HG03108 (cell line): ENCODE measurements around the gene GRIA3.
"Not testable (repeated sequence)": the region's sequence is repeated elsewhere in the genome, so short reads cannot be mapped to it uniquely, and the experiment has no call there.

Source experiments
- ATAC-seq: cut with Tn5 transposase; IDR thresholded peaks from one replicate; pipeline ENCODE4 v1.9.1; 2021; ENCODE audit warnings: moderate library complexity; ENCODE audit not compliant: unreplicated experiment

Gene GRIA3

GRCh38 chrX:123449335-123449734, 265.3 kb downstream of the GRIA3 start:
- ATAC-seq = no peak

- no peak for ATAC-seq
Observed at GRCh38 chrX:123450222-123450621, 266.1 kb downstream of the GRIA3 start.

GRCh38 chrX:123454712-123455431, 270.8 kb downstream of the GRIA3 start:
- peak; percentile 69 for ATAC-seq

DNA sequence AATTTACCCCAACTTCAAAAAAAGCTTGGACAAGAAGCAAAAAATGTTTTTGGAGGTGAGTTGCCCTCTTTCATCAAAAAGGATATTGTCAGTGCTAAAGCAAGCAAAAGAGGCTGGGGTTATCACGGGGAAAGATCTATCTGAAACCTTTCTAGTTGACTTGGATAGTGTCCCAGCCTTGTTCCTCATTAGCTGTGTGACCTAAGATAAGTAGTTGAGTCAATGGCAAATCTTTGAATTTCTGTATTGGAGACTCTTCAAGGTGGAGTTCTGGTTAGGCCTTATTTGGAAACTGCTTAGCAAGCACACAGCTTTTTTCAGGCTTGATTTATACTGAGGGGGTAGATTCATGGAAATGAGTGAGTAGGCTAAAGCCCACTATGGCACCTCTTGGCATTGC, 271.6 kb downstream of the GRIA3 start:
- ATAC-seq = no peak

DNA sequence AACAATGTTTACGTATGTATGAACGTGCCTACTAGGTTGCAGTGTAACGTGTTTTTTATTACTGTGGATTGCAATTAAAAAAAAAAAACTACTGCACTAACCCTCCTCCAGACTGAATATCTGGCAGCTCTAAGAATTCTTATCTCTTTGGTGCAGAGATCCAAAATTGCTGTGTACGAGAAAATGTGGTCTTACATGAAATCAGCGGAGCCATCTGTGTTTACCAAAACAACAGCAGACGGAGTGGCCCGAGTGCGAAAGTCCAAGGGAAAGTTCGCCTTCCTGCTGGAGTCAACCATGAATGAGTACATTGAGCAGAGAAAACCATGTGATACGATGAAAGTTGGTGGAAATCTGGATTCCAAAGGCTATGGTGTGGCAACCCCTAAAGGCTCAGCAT, 280.6 kb downstream of the GRIA3 start:
- no peak for ATAC-seq

- ATAC-seq = no peak
Observed at GRCh38 chrX:123468481-123468880, 284.4 kb downstream of the GRIA3 start.

- no peak for ATAC-seq
Observed at GRCh38 chrX:123475068-123475724, 291.1 kb downstream of the GRIA3 start.

- ATAC-seq = no peak
Observed at GRCh38 chrX:123476611-123477219, 292.6 kb downstream of the GRIA3 start.

DNA sequence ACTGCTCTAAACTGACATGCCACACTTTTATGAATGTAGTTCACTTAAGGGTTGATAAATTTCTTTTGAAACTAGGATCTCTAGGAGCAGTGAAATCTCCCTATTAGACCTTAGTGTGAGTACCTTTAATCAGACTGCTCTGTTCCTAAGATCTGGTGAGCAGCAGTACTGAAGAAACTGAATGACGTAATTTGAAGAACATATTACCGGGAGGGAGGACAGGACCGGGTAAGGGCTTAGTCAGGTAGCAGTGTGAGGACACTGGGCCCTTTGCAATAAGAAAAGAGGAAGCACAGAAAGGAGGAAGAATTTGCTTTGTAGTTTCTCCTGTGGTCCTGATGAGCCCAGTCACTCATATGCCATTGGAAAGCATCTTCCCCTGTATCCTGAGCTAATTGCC, 293.6 kb downstream of the GRIA3 start:
- no peak for ATAC-seq

DNA sequence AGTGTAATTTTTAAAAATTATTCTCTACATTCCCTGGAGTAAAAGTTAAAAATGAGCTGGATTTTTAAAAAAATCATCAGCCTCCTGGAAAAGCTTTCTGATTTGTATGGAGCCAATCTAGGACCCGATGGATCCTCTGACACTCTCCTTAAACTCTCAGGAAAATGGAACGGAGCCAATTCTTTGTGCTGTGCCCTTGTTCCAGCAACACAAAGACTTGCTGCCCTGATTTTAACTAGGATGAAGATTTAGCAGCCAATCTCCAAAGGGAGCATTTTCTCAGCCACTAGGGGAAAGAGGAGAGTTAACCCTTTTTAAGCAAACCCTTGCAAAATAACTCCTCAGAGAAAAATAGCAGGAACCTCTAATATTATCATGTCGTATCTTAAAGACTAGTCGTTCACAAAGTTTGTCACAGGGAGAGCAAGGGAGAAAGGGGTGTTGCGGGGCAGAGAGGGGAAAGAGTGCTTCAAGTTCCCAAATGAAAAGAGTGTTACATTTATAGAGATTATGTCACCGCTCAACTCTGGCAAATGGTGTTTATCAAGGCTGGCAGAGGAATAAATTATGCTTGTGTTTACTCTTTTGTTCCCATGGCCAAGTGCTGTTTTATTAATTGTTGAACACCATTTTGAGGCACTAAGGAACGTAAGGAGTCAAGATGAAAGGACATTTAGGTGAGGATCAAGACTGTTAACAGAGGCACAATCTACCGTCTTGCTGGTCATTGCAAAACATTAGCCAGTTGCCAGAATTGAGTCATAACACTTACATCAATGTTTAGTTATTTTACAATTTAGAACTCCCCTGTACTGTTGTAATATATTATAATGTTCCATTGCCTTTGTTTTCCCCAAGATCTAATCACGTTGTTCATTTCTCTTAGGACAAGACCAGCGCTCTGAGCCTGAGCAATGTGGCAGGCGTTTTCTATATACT, 298.1 kb downstream of the GRIA3 start:
- ATAC-seq = no peak

DNA sequence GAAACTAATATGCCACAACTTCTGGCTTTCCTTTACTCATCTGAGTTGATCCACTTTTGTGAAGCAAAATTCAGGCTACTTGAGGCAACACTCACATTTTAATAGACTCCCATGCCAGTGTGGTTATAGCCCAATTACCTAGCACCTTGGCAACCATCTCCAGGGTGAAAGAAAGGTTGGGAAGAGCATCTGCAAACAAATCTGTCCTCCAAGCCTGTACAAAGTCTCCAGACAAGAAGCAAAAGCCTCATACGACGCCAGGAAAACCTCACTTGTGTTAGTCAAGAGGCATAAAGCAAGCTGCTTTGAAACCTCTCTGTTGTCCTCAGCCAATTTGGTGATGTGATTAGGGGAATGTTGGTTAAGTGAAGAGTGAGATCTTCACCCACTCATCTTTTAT, 302.2 kb downstream of the GRIA3 start:
- no peak for ATAC-seq

- no peak for ATAC-seq
Observed at GRCh38 chrX:123487236-123487635, 303.2 kb downstream of the GRIA3 start.

- ATAC-seq = no peak
Observed at GRCh38 chrX:123487669-123488068, 303.6 kb downstream of the GRIA3 start.

- ATAC-seq = no peak
Observed at GRCh38 chrX:123489011-123489410, 304.9 kb downstream of the GRIA3 start.

DNA sequence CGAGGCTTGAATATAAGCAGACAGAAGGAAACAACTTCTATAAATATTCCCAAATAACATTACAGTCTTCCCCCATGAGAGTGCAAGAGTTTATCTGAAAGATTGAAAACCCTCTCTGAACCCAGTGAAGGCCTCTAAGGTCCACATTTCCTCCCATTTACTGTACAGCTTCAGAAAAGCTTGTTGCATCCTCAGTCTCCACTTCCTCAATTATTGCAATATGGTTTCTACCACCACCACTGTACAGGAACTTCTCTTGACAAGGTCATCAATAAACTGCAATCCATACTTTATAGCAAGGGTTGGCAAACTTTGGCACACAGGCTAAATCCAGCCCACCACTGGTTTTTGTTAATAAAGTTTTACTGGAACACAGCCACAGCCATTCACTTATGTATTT, 309.8 kb downstream of the GRIA3 start:
- ATAC-seq = no peak

DNA sequence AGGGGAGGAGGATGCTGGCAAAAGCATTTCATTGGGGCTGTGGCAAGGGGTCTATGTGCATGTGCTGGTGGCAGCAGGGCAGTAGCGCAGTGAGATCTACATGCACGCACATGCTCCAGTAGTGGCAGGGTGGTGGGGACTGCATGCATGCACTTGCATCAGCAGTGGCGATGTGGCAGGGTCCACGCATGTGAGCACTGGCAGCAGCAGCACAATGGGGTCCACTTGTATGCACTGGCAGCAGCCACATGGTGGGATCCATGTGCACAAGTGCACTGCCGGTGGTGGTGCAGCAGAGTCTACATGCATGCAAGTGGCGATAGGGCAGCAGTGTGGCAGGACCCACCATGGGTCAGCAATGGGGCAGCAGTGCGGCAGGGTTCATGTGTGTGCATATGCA, 315.7 kb downstream of the GRIA3 start:
- no peak for ATAC-seq

DNA sequence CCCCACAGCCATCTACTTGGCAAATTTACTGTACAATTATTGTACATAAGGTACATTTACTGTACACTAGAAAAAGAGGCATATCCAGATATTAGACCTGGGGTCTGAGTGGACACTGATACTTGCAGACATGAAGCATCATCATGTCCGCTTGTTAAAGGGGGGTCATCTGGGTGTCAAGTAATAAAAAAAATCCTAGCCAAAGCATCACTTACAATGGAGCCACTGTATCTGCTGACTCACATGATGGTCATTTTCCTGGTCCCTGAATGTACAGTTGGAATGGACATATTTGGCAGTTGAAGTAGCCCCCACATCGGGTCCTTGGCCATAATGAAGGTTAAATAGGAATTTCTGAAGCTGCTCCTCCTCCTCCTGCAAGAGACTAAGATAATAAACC, 320.0 kb downstream of the GRIA3 start:
- ATAC-seq = no peak

- no peak for ATAC-seq
Observed at GRCh38 chrX:123504630-123505270, 320.7 kb downstream of the GRIA3 start.

GRCh38 chrX:123513585-123514278, 329.7 kb downstream of the GRIA3 start:
- no peak for ATAC-seq

- not testable (repeated sequence) for ATAC-seq
Observed at GRCh38 chrX:123514279-123514640, 330.2 kb downstream of the GRIA3 start.
